Stimulated activated CD8-positive, alpha-beta memory T cell treated with anti-CD3 and anti-CD28 coated beads, Interleukin-7, amount 100 ng/mL, for 24 hours (primary cell): ENCODE results near the gene DDRGK1.

Experiments
- DNase-seq: peaks from one replicate; pipeline ENCODE4 v3.0.0-alpha.2; 2020; ENCODE audit warnings: low read depth

Gene DDRGK1

GRCh38 chr20:3235666-3236324, 31.3 kb upstream of the DDRGK1 start:
- DNase-seq: no peak

- DNase-seq: no peak
Measured at GRCh38 chr20:3233991-3234498, 29.6 kb upstream of the DDRGK1 start.

- DNase-seq: no peak
Measured at GRCh38 chr20:3233131-3233990, 28.9 kb upstream of the DDRGK1 start.

GRCh38 chr20:3231889-3232588, 27.6 kb upstream of the DDRGK1 start:
- no peak for DNase-seq

GRCh38 chr20:3231116-3231515, 26.6 kb upstream of the DDRGK1 start:
- DNase-seq: no peak

- DNase-seq: no peak
Measured at GRCh38 chr20:3229798-3230197, 25.3 kb upstream of the DDRGK1 start.

GRCh38 chr20:3229158-3229557, 24.7 kb upstream of the DDRGK1 start:
- DNase-seq: no peak

GRCh38 chr20:3228750-3229032, 24.2 kb upstream of the DDRGK1 start:
- DNase-seq: no peak

- no peak for DNase-seq
Measured at GRCh38 chr20:3227936-3228749, 23.7 kb upstream of the DDRGK1 start.

GRCh38 chr20:3227506-3227905, 23.0 kb upstream of the DDRGK1 start:
- DNase-seq: no peak

GRCh38 chr20:3226864-3227263, 22.4 kb upstream of the DDRGK1 start:
- DNase-seq: no peak

- no peak for DNase-seq
Measured at GRCh38 chr20:3226093-3226492, 21.6 kb upstream of the DDRGK1 start.

GRCh38 chr20:3224681-3225421, 20.4 kb upstream of the DDRGK1 start:
- DNase-seq: no peak

GRCh38 chr20:3223994-3224680, 19.7 kb upstream of the DDRGK1 start:
- DNase-seq: no peak

GRCh38 chr20:3223651-3223993, 19.1 kb upstream of the DDRGK1 start:
- DNase-seq: no peak

GRCh38 chr20:3222635-3223600, 18.4 kb upstream of the DDRGK1 start:
- no peak for DNase-seq

- no peak for DNase-seq
Measured at GRCh38 chr20:3221398-3222226, 17.1 kb upstream of the DDRGK1 start.

GRCh38 chr20:3218307-3218988, 14.0 kb upstream of the DDRGK1 start:
- DNase-seq: peak; percentile 61
